A204.1 (cell line): ENCODE results near the gene ATG4B.

Source experiments
- FAIRE-seq: peaks from 2 replicates; lab custom pipeline; 2012; peaks lifted over from hg19 to GRCh38; lab: Jason Lieb, UNC

ATG4B gene

GRCh38 chr2:241668354-241668753, 30.9 kb downstream of the ATG4B start:
- no peak for FAIRE-seq

- FAIRE-seq, result no peak
These were observed 31.3 kb downstream of the ATG4B start for GRCh38 chr2:241668839-241669238.

- FAIRE-seq, result no peak
These were observed 33.0 kb downstream of the ATG4B start for GRCh38 chr2:241670333-241671110.

GRCh38 chr2:241671457-241672240, 34.2 kb downstream of the ATG4B start:
- FAIRE-seq, result no peak

GRCh38 chr2:241672243-241673188, 35.0 kb downstream of the ATG4B start:
- FAIRE-seq, result no peak

GRCh38 chr2:241673189-241673663, 35.7 kb downstream of the ATG4B start:
- FAIRE-seq, result no peak

- no peak for FAIRE-seq
These were observed 36.6 kb downstream of the ATG4B start for GRCh38 chr2:241673797-241674725.

GRCh38 chr2:241675885-241676284, 38.4 kb downstream of the ATG4B start:
- no peak for FAIRE-seq

GRCh38 chr2:241676665-241677064, 39.2 kb downstream of the ATG4B start:
- no peak for FAIRE-seq

- FAIRE-seq, result no peak
These were observed 39.9 kb downstream of the ATG4B start for GRCh38 chr2:241677392-241677791.

GRCh38 chr2:241678307-241678706, 40.8 kb downstream of the ATG4B start:
- FAIRE-seq, result no peak

- no peak for FAIRE-seq
These were observed 41.5 kb downstream of the ATG4B start for GRCh38 chr2:241678784-241679540.

- FAIRE-seq, result no peak
These were observed 42.6 kb downstream of the ATG4B start for GRCh38 chr2:241680044-241680443.

GRCh38 chr2:241680827-241681599, 43.5 kb downstream of the ATG4B start:
- no peak for FAIRE-seq

GRCh38 chr2:241686324-241686649, 48.8 kb downstream of the ATG4B start:
- no peak for FAIRE-seq

GRCh38 chr2:241686650-241687425, 49.3 kb downstream of the ATG4B start, which contains the start of gene DTYMK:
Gene DTYMK, minus strand, starts transcription at chr2:241686815. Its CDS starts 32 bp downstream, at chr2:241686783.
- no peak for FAIRE-seq

GRCh38 chr2:241689306-241689705, 51.8 kb downstream of the ATG4B start:
- no peak for FAIRE-seq

GRCh38 chr2:241690202-241690717, 52.8 kb downstream of the ATG4B start:
- no peak for FAIRE-seq

- FAIRE-seq, result no peak
These were observed 55.0 kb downstream of the ATG4B start for GRCh38 chr2:241692448-241692847.
